ENCODE data around the gene RACGAP1. TPM values are rescaled to one million over a fixed set of nuclear protein-coding genes. Genes with fewer than 3 reads are reported as not detected.
A peak's percentile ranks its signal among the peaks of the same experiment; 100 is the strongest.

RACGAP1 gene
- total RNA-seq, 1 donor from 2014 or later: 27.2 TPM

- DNase-seq (ENCODE audit: low spot score): no peak
Measured at GRCh38 chr12:49956663-49957569, 68.4 kb downstream of the RACGAP1 start.

- no peak for DNase-seq (ENCODE audit: low spot score)
Measured at GRCh38 chr12:49955899-49956662, 69.2 kb downstream of the RACGAP1 start.

- DNase-seq (ENCODE audit: low spot score): no peak
Measured at GRCh38 chr12:49954863-49955830, 70.1 kb downstream of the RACGAP1 start.

GRCh38 chr12:49953961-49954846 lies 71.1 kb downstream of the RACGAP1 start:
- no peak for DNase-seq (ENCODE audit: low spot score)

- DNase-seq (ENCODE audit: low spot score): no peak
Measured at GRCh38 chr12:49953151-49953550, 72.1 kb downstream of the RACGAP1 start.

GRCh38 chr12:49952391-49953055 lies 72.8 kb downstream of the RACGAP1 start:
- no peak for DNase-seq (ENCODE audit: low spot score)

GRCh38 chr12:49951411-49952240 lies 73.7 kb downstream of the RACGAP1 start:
- no peak for DNase-seq (ENCODE audit: low spot score)

GRCh38 chr12:49950273-49951251 lies 74.7 kb downstream of the RACGAP1 start, which contains the start of gene AQP2:
TSS of gene AQP2 (plus strand) at chr12:49950737. CDS start at chr12:49950831, 94 bp downstream.
- no peak for DNase-seq (ENCODE audit: low spot score)

- no peak for DNase-seq (ENCODE audit: low spot score)
Measured at GRCh38 chr12:49949866-49950265, 75.4 kb downstream of the RACGAP1 start.

- DNase-seq (ENCODE audit: low spot score): no peak
Measured at GRCh38 chr12:49948866-49949845, 76.1 kb downstream of the RACGAP1 start.

- no peak for DNase-seq (ENCODE audit: low spot score)
Measured at GRCh38 chr12:49947593-49948226, 77.6 kb downstream of the RACGAP1 start.

GRCh38 chr12:49946497-49946896 lies 78.8 kb downstream of the RACGAP1 start:
- no peak for DNase-seq (ENCODE audit: low spot score)

- no peak for DNase-seq (ENCODE audit: low spot score)
Measured at GRCh38 chr12:49946086-49946485, 79.2 kb downstream of the RACGAP1 start.

GRCh38 chr12:49945394-49946080 lies 79.8 kb downstream of the RACGAP1 start:
- peak; percentile 81 for DNase-seq (ENCODE audit: low spot score)

- DNase-seq (ENCODE audit: low spot score): no peak
Measured at GRCh38 chr12:49944718-49945117, 80.6 kb downstream of the RACGAP1 start.
